ENCODE data around the gene ZRANB3. TPM values are rescaled to one million over a fixed set of nuclear protein-coding genes. Genes with fewer than 3 reads are reported as not detected.

The ZRANB3 gene
- total and polyA plus RNA-seq, 2 of the 13 experiments (the other 11 are each of a cell fraction or from before 2014, with no cell fraction given) = 5.8 to 25.2 TPM

DNA sequence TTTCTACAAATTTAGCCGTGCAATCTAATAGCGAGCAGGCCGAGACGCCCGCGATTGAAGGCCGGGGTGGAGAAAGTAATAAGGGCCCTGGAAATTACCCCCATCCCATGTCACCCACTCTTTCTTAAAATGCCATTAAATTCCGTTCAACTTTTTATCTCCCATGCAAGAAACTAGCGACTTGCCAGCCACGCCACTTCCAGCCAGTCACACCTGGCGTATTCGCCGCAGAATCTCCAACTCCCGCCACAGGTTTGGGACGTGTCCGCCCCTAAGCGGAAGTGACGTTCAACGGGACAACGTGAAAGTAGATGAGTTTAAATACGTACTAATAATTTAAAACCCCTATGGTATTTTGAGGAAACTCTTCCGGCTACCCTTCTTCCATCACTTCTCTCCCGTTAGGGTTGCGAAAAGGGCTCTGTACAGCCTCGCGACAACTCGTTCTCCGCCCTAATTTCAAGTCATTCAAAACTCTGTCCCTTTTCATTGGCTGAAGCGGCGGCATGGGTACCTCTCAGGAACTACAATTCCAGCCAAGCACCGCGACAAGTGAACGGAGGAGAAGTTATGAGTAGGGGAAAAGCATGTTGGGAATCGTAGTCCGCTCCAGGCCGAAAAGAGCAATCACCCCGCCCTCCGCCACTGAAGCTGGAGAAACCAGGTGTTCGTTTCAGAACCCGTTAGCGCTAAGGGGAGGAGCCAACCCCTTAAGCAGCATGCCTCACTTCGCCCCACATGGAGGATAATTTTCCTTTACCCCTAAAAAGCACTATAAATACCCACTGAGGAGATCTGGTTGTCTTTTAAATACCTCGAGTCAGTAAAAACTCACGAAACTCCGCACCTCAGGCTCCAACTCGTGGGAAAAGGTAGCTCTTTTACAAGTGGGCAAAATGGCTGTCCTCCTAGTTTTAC lies at the start of gene ZRANB3 (continued):
- TF ChIP-seq HNF4G (IDR thresholded peaks at IDR 0.05; ENCODE audit: borderline replicate concordance, low read depth, low read length) (no peak), HNF4G (CRISPR knock-in tag; IDR thresholded peaks at IDR 0.05; ENCODE audit: borderline replicate concordance, low read depth) (0 out of 2 replicates have a peak, but pooled peaks have one; percentile 35), KDM5A (IDR thresholded peaks at IDR 0.05; ENCODE audit: borderline replicate concordance, low read length) (peak; percentile 79; the same call in 1 of the 2 replicates), ZNF775 (CRISPR knock-in tag; IDR thresholded peaks at IDR 0.05; ENCODE audit: borderline replicate concordance) (peak; percentile 77; the same call in 1 of the 2 replicates), JARID2 (CRISPR knock-in tag; IDR thresholded peaks at IDR 0.05; ENCODE audit: insufficient replicate concordance) (no peak), ZSCAN29 (CRISPR knock-in tag; conservative IDR thresholded peaks at IDR 0.05) (0 out of 2 replicates have a peak, but pooled peaks have one; percentile 26), ARNT2 (CRISPR knock-in tag; IDR thresholded peaks at IDR 0.05; ENCODE audit: low read depth) (peak; percentile 78), ZHX1 (CRISPR knock-in tag; IDR thresholded peaks at IDR 0.05; ENCODE audit: low read depth) (no peak), CBFB (CRISPR knock-in tag; IDR thresholded peaks at IDR 0.05) (peak; percentile 28; the same call in 1 of the 2 replicates), NR2F6 (IDR thresholded peaks at IDR 0.05) (no peak), NR2F6 (CRISPR knock-in tag; IDR thresholded peaks at IDR 0.05) (0 out of 2 replicates have a peak, but pooled peaks have one; percentile 19), MBD4 (IDR thresholded peaks at IDR 0.05; ENCODE audit: borderline replicate concordance, low read length) (no peak)
- TF ChIP-seq, protein P1, sequence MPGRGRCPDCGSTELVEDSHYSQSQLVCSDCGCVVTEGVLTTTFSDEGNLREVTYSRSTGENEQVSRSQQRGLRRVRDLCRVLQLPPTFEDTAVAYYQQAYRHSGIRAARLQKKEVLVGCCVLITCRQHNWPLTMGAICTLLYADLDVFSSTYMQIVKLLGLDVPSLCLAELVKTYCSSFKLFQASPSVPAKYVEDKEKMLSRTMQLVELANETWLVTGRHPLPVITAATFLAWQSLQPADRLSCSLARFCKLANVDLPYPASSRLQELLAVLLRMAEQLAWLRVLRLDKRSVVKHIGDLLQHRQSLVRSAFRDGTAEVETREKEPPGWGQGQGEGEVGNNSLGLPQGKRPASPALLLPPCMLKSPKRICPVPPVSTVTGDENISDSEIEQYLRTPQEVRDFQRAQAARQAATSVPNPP (CRISPR knock-in tag; IDR thresholded peaks at IDR 0.05) = 0 out of 2 replicates have a peak, but pooled peaks have one; percentile 32
- TF ChIP-seq, protein P2, sequence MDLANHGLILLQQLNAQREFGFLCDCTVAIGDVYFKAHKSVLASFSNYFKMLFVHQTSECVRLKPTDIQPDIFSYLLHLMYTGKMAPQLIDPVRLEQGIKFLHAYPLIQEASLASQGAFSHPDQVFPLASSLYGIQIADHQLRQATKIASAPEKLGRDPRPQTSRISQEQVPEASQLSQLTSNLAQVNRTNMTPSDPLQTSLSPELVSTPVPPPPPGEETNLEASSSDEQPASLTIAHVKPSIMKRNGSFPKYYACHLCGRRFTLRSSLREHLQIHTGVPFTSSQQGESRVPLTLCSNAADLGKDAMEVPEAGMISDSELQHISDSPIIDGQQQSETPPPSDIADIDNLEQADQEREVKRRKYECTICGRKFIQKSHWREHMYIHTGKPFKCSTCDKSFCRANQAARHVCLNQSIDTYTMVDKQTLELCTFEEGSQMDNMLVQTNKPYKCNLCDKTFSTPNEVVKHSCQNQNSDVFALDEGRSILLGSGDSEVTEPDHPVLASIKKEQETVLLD (CRISPR knock-in tag; IDR thresholded peaks at IDR 0.05; ENCODE audit: low read depth) = no peak
- TF ChIP-seq, protein P3, sequence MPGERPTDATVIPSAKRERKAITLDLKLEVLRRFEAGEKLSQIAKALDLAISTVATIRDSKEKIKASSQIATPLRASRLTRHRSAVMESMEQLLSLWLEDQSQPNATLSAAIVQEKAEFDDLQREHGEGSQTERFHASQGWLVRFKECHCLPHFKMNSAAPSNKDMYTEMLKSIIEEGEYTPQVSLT (CRISPR knock-in tag; IDR thresholded peaks at IDR 0.05; ENCODE audit: borderline replicate concordance, low read depth) = 0 out of 2 replicates have a peak, but pooled peaks have one; percentile 58
- TF ChIP-seq, protein P4, sequence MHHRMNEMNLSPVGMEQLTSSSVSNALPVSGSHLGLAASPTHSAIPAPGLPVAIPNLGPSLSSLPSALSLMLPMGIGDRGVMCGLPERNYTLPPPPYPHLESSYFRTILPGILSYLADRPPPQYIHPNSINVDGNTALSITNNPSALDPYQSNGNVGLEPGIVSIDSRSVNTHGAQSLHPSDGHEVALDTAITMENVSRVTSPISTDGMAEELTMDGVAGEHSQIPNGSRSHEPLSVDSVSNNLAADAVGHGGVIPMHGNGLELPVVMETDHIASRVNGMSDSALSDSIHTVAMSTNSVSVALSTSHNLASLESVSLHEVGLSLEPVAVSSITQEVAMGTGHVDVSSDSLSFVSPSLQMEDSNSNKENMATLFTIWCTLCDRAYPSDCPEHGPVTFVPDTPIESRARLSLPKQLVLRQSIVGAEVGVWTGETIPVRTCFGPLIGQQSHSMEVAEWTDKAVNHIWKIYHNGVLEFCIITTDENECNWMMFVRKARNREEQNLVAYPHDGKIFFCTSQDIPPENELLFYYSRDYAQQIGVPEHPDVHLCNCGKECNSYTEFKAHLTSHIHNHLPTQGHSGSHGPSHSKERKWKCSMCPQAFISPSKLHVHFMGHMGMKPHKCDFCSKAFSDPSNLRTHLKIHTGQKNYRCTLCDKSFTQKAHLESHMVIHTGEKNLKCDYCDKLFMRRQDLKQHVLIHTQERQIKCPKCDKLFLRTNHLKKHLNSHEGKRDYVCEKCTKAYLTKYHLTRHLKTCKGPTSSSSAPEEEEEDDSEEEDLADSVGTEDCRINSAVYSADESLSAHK (CRISPR knock-in tag; IDR thresholded peaks at IDR 0.05; ENCODE audit: borderline replicate concordance) = no peak
- TF ChIP-seq, protein P5, sequence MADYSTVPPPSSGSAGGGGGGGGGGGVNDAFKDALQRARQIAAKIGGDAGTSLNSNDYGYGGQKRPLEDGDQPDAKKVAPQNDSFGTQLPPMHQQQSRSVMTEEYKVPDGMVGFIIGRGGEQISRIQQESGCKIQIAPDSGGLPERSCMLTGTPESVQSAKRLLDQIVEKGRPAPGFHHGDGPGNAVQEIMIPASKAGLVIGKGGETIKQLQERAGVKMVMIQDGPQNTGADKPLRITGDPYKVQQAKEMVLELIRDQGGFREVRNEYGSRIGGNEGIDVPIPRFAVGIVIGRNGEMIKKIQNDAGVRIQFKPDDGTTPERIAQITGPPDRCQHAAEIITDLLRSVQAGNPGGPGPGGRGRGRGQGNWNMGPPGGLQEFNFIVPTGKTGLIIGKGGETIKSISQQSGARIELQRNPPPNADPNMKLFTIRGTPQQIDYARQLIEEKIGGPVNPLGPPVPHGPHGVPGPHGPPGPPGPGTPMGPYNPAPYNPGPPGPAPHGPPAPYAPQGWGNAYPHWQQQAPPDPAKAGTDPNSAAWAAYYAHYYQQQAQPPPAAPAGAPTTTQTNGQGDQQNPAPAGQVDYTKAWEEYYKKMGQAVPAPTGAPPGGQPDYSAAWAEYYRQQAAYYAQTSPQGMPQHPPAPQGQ (CRISPR knock-in tag; IDR thresholded peaks at IDR 0.05; ENCODE audit: borderline replicate concordance) = no peak

All from HepG2 (cell line).